ENCODE data around the gene HSF2BP.

Gene HSF2BP

DNA sequence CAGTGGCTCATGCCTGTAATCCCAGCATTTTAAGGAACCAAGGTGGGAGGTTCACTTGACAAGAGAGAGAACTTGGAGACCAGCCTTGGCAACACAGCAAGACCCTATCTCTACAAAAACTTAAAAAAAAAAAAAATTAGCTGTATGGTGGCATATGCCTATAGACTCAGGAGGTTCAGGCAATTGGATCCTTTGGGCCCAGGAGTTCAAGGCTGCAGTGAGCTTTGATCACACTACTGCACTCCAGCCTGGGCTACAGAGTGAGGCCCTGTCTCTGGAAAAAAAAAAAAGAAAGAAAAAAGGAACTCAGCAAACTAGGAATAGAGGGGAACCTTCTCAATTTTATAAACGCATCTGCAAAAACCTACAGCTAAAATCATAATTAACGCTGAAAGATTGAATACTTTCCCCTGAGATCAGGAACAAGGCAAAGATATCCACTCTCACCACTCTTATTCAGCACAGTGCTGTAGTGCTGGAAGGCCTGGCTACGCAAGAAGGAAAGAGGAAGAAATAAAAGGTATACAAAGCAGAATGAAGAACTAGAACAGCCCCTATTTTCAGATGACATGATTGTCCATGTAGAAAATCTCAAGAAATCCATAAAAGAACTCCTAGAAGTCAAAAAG, 21.6 kb downstream of the HSF2BP start:
- no peak overlapping the region for H3K4me3 ChIP-seq (replicated peaks; ENCODE audit: insufficient read depth, low read length)
- no peak for DNase-seq (ENCODE audit: low read depth in 1 of 2, low spot score in 1 of 2)
- no peak for TF ChIP-seq SPI1 (IDR thresholded peaks at IDR 0.05; ENCODE audit: borderline replicate concordance, low read depth)
- TF ChIP-seq GABPA (IDR thresholded peaks at IDR 0.05; ENCODE audit: low read depth): no peak
- TF ChIP-seq, protein P1, sequence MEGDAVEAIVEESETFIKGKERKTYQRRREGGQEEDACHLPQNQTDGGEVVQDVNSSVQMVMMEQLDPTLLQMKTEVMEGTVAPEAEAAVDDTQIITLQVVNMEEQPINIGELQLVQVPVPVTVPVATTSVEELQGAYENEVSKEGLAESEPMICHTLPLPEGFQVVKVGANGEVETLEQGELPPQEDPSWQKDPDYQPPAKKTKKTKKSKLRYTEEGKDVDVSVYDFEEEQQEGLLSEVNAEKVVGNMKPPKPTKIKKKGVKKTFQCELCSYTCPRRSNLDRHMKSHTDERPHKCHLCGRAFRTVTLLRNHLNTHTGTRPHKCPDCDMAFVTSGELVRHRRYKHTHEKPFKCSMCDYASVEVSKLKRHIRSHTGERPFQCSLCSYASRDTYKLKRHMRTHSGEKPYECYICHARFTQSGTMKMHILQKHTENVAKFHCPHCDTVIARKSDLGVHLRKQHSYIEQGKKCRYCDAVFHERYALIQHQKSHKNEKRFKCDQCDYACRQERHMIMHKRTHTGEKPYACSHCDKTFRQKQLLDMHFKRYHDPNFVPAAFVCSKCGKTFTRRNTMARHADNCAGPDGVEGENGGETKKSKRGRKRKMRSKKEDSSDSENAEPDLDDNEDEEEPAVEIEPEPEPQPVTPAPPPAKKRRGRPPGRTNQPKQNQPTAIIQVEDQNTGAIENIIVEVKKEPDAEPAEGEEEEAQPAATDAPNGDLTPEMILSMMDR (IDR thresholded peaks at IDR 0.05; ENCODE audit: insufficient read depth, low read length): no peak
- TF ChIP-seq, protein P2, sequence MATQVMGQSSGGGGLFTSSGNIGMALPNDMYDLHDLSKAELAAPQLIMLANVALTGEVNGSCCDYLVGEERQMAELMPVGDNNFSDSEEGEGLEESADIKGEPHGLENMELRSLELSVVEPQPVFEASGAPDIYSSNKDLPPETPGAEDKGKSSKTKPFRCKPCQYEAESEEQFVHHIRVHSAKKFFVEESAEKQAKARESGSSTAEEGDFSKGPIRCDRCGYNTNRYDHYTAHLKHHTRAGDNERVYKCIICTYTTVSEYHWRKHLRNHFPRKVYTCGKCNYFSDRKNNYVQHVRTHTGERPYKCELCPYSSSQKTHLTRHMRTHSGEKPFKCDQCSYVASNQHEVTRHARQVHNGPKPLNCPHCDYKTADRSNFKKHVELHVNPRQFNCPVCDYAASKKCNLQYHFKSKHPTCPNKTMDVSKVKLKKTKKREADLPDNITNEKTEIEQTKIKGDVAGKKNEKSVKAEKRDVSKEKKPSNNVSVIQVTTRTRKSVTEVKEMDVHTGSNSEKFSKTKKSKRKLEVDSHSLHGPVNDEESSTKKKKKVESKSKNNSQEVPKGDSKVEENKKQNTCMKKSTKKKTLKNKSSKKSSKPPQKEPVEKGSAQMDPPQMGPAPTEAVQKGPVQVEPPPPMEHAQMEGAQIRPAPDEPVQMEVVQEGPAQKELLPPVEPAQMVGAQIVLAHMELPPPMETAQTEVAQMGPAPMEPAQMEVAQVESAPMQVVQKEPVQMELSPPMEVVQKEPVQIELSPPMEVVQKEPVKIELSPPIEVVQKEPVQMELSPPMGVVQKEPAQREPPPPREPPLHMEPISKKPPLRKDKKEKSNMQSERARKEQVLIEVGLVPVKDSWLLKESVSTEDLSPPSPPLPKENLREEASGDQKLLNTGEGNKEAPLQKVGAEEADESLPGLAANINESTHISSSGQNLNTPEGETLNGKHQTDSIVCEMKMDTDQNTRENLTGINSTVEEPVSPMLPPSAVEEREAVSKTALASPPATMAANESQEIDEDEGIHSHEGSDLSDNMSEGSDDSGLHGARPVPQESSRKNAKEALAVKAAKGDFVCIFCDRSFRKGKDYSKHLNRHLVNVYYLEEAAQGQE (IDR thresholded peaks at IDR 0.05; ENCODE audit: insufficient replicate concordance, low read depth): no peak
- no peak for TF ChIP-seq POLR2AphosphoS5 (IDR thresholded peaks at IDR 0.05; ENCODE audit: low read depth)
- H3K27ac ChIP-seq (replicated peaks): no peak overlapping the region
- H3K27me3 ChIP-seq (ENCODE audit: insufficient read depth, poor library complexity, severe bottlenecking): no peaks in the 10 kb centered on the region

DNA sequence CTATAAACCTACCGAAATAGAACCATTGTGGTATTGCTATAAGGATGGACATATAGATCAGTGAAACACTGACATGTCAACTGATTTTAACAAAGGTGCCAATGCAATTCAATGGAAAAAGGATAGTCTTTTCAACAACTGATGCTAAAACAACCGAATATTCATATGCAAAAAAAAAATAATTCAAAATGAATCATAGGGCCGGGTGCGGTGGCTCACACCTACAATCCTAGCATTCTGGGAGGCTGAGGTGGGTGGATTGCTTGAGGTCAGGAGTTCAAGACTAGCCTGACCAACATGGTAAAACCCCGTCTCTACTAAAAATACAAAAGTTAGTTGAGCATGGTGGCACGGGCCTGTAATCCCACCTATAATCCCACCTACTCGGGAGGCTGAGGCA, 23.9 kb downstream of the HSF2BP start:
- Histone ChIP-seq H3K27me3 (ENCODE audit: insufficient read depth, poor library complexity, severe bottlenecking) (no peaks in the 10 kb centered on the region), H3K4me3 (replicated peaks; ENCODE audit: insufficient read depth, low read length) (no peak overlapping the region), H3K27ac (replicated peaks) (no peak overlapping the region)
- no peak for DNase-seq (ENCODE audit: low read depth in 1 of 2, low spot score in 1 of 2)
- no peak for TF ChIP-seq SPI1 (IDR thresholded peaks at IDR 0.05; ENCODE audit: borderline replicate concordance, low read depth)

DNA sequence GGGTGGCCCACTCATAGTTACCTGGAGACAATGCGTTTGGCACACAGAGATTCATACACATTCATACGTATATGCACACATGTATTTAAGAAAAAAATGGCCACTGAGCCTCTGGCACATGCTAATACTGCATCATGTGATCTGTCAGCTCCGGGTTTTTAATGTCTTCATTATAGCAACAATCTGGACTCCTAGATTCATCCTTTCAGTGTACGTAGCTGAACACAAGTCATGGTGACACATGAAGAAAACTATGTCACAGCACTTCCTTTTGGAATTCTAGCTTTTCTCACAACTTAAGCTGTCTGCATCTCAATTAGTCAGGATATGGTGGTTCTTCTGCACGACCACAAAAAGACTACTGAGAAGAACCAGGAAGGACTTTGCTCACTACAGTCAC, 24.7 kb downstream of the HSF2BP start:
- DNase-seq (ENCODE audit: low read depth in 1 of 2, low spot score in 1 of 2): no peak
- no peak overlapping the region for H3K4me3 ChIP-seq (replicated peaks; ENCODE audit: insufficient read depth, low read length)
- H3K27me3 ChIP-seq (ENCODE audit: insufficient read depth, poor library complexity, severe bottlenecking): no peaks in the 10 kb centered on the region
- no peak for TF ChIP-seq POLR2AphosphoS5 (IDR thresholded peaks at IDR 0.05; ENCODE audit: low read depth)
- TF ChIP-seq GABPA (IDR thresholded peaks at IDR 0.05; ENCODE audit: low read depth): no peak
- TF ChIP-seq, protein P2 (IDR thresholded peaks at IDR 0.05; ENCODE audit: insufficient replicate concordance, low read depth): no peak
- TF ChIP-seq, protein P1 (IDR thresholded peaks at IDR 0.05; ENCODE audit: insufficient read depth, low read length): no peak
- no peak for TF ChIP-seq SPI1 (IDR thresholded peaks at IDR 0.05; ENCODE audit: borderline replicate concordance, low read depth)
- H3K27ac ChIP-seq (replicated peaks): no peak overlapping the region

DNA sequence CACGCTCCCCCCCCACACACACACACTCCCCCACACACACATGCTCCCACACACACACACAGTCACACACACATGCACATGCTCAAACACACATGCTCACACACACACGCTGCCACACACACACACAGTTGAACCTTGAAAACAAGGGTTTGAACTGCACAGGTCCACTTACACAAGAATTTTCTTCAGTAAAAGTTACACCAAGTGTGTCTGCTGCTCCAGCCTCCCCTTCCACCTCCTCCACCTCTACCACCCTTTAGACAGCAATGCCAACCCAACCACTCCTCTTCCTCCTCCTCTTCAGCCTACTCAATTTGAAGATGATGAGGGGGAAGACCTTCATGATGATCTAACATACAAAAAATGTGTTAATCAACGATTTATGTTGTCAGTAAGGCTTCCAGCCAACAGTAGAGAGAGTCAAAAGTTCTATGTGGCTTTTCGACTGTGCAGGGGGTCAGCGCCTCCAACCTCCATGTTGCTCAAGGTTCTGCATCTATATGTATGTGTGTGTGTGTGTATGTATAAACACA, 26.8 kb downstream of the HSF2BP start:
- no peak overlapping the region for H3K4me3 ChIP-seq (replicated peaks; ENCODE audit: insufficient read depth, low read length)
- no peak overlapping the region for H3K27ac ChIP-seq (replicated peaks)
- no peak for TF ChIP-seq GABPA (IDR thresholded peaks at IDR 0.05; ENCODE audit: low read depth)
- TF ChIP-seq POLR2AphosphoS5 (IDR thresholded peaks at IDR 0.05; ENCODE audit: low read depth): no peak
- TF ChIP-seq, protein P1 (IDR thresholded peaks at IDR 0.05; ENCODE audit: insufficient read depth, low read length): no peak
- no peak for TF ChIP-seq SPI1 (IDR thresholded peaks at IDR 0.05; ENCODE audit: borderline replicate concordance, low read depth)
- TF ChIP-seq, protein P2 (IDR thresholded peaks at IDR 0.05; ENCODE audit: insufficient replicate concordance, low read depth): no peak
- DNase-seq (ENCODE audit: low read depth in 1 of 2, low spot score in 1 of 2): no peak
- H3K27me3 ChIP-seq (ENCODE audit: insufficient read depth, poor library complexity, severe bottlenecking): no peaks in the 10 kb centered on the region

Data from HL-60 (cell line).